C4-2B (cell line): ENCODE measurements around the gene HLX.

ENCODE experiments used
- CTCF ChIP-seq: fragments of 450-650 bp; conservative IDR thresholded peaks from 2 replicates; pipeline ENCODE4 v1.5.1; 2017; ENCODE audit warnings: mild to moderate bottlenecking
- ZFX ChIP-seq: fragments of 450-650 bp; IDR thresholded peaks from 2 replicates; pipeline ENCODE4 v1.6.1; 2017

- TF ChIP-seq CTCF (no peak), ZFX (no peak)
These were observed 26.8 kb upstream of the HLX start for GRCh38 chr1:220852408-220852807.
